HG03103 (cell line): ENCODE measurements around the gene PACRG.

Source experiments
- ATAC-seq: cut with Tn5 transposase; IDR thresholded peaks from one replicate; pipeline ENCODE4 v1.9.1; 2021; ENCODE audit warnings: low read depth; ENCODE audit not compliant: unreplicated experiment

The PACRG gene

GRCh38 chr6:163338671-163339405, 611.1 kb downstream of the PACRG start:
- ATAC-seq: no peak

DNA sequence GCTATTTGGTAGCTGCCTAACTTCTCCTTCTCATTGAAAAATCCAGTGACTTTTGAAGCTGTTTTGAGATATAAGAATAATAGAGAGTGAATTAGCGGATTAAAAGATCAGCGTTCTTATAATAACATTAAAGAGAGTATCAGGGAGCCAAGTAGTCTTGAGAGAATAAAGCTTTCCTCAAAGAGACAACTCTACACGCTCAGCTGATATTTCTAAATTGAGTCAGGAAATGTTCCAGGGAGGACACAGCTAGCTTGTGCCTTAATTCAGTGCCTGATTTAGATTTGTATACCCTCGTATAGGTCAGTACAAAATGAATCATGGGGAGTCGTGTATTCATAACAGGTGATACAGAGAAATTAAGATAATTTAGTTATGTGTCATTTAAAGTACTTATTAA, 611.7 kb downstream of the PACRG start:
- ATAC-seq: no peak

- ATAC-seq: no peak
Observed at GRCh38 chr6:163340201-163340887, 612.6 kb downstream of the PACRG start.

DNA sequence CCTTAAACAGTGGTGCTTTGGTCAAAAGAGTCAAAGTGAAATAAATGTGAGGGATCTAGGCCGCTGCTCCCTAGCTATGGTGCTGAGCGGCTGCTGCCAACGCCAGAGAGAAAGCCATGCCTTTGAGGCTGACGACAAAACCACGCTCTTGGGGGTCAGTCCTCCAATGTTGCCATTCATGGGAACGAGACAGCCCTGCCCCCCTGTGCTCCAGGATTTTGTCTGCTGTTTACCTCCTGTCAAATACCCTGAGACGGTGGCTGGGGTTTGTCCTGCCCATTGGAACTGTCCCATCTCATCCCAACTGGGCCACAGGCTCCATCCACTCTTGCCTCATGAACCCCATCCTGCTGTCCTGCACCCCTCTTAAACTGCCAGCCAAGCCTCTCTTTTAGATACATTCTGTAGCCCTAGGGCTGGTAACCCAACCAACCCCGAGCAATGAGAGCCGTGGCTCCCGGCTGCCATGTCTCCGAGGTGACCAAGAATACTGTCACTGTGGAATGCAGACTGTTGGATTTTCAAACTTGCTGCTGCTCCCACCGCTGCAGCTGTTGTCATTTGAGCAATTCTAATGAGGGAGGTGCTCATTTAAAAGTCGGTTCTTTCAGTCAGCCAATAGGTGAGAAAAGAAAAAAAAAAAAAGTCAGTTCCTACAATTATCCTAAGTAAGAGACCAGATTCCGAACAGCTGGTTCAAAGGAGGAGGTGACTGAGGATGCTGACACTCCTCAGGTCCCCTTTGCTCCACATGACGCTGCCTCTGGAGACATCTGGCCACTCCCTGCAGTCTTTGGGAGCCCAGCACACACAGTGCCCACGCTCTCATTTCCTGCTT, 613.7 kb downstream of the PACRG start:
- ATAC-seq: no peak

DNA sequence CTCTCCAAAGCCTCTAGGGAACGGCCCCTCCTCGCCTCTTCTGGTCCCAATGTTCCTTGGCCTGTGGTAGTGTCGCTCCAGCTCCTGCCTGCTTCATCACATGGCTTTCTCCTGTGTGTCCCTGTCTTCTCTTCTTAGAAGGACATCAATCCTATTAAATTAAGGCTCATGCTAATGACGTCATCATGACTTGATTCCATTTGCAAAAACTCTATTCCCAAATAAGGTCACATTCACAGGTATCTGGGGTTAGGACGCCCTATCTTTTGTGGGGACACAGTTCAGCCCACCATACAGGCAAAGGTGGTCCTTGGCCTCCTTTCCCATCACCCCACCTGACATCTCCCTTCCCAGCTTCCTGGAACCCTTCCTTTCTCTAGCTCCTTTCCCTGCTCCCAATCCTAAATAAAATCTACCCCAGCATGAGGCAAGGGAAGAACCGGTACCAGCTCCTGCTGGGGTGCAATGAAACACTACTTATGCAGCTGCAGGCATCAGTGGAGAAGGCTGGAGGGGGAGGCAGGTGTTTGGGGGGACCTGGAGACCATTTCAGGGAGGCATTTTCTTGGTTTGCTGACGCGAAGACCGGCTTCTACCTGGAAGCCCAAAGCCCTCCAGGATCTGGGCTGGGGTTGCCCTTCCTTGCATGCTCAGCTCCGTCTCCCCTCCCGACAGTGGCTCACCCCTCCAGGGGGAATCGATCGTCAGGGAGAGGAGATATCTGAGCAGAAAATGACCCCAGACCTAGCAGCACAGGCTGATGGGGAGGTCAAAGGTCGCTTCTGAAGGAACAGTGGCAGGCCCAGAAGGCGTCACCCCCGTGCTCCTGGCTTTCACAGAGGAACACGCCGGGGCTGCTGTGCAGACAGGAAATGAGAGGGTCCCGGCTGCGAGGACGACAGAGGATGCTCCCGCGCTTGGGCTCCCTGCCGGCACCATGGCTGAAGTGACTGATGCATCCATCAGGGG, 615.1 kb downstream of the PACRG start:
- ATAC-seq: no peak

- no peak for ATAC-seq
Observed at GRCh38 chr6:163343609-163344008, 615.8 kb downstream of the PACRG start.

- ATAC-seq: no peak
Observed at GRCh38 chr6:163344411-163344810, 616.6 kb downstream of the PACRG start.

GRCh38 chr6:163345931-163346330, 618.2 kb downstream of the PACRG start:
- ATAC-seq: no peak

GRCh38 chr6:163346497-163346961, 618.8 kb downstream of the PACRG start:
- no peak for ATAC-seq

- ATAC-seq: no peak
Observed at GRCh38 chr6:163347021-163347446, 619.3 kb downstream of the PACRG start.

DNA sequence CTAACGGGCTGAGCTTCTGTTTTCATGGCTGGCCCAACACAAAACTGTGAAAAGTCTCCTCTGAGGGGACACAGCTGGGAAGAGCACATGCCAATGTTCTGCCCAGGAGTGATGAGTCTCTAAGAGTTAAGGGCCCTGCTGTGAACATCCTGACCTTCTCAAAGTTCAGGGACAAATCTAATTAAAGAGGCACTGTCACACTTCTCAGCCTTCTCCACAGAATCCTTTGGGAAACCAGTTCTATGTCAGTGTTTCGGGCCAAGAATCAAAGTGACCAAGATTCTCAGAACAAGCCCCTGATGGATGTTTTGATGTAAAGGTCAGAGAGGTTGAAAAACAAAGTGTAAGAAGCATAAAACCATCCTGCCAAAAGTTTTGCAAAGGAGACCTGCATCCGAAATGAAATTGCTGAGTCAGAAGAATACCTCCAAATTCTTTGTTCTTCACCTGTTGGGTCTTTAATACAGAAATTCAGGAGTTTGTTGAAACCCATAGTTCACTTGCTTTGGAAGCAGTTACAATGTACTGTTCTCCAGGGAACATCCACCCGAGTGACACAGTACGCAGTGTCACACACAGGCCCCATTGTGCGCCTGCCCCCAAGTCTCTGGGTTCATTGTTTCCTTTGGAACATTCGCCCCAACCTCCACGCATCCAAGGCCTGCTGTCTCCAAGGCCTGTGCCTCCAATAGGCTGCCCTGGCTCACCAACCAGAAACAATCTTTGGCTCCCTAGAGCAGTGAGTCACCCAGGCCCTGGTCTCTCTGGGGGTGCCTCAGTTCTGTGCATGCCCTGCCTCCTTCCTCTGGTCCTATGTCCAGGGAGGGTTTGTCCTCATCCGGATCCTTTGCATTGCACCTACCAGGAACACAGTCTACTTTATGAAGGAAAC, 621.3 kb downstream of the PACRG start:
- ATAC-seq: no peak

- no peak for ATAC-seq
Observed at GRCh38 chr6:163349696-163350095, 621.9 kb downstream of the PACRG start.

DNA sequence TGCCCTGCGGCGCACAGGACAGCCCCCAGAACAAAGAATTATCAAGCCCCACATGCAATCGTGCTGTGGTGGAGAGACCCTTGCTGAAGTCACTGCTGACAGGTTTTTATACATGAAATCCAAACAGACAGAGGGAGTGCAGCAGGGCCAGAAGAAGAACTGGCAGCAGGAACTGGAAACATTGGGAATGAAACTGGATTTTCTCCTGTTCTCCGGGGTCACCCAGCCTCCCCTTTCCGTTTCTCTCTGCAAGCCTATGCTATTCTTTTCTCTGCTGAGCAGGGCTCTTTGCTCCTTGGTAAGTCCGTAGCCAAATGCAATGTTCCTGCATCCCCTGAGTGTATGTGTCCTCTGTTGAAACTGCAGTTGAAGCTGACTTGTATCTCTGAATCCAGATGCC, 623.2 kb downstream of the PACRG start:
- ATAC-seq: no peak

- no peak for ATAC-seq
Observed at GRCh38 chr6:163352011-163352685, 624.4 kb downstream of the PACRG start.

- ATAC-seq: no peak
Observed at GRCh38 chr6:163352966-163353365, 625.2 kb downstream of the PACRG start.

DNA sequence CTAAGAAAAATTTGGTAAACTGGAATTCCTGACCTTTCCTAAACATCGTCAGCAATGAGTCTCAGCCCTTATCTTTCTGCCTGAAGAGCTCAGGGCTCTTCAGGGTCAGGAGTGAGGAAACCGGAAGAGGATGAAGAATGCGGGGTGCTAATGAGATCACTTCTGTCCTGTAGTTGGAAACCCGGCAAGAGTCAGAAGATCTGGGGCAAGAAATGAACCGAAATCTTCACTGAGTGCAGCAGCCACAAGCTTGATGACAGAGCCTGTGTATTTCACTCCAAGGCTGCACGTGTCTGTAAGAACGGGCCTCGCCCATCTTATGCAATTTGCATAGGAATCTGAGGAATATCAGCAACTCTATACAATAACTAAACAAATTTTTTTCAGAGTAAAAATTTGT, 626.3 kb downstream of the PACRG start:
- ATAC-seq: no peak

DNA sequence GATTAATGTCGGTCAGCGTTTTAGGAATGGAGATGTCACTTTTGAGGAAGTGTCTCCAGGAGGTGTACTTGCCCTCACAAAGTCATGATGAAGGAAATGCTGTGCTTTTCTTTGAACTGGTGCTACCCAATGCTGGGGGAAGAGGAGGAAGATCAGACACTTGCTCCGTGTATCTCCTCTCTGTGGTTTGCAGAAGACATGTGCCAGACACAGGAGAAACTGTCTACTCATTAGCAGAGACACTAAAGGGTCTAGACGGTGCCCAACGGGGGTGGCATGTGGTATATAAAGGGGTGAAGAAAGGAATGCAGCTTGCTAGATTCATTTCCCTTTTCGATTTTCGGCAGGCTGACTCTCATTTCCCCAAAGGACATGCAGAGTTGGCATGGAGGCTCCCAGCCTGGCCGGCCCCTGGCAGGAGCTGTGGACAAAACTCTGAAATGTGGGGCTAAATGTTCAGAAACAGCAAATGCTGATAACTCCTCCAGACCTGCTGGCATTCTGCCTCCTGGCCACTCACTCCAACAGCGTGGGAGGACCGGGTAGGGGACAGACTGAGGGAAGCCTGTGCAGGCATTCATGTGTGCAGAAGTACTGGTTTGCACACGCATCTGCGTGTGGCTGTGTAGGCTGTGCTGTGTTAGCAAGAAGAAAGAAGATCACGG, 627.1 kb downstream of the PACRG start:
- peak; percentile 78 for ATAC-seq

- peak; percentile 29 for ATAC-seq
Observed at GRCh38 chr6:163355426-163355991, 627.7 kb downstream of the PACRG start.
